ENCODE measurements around the gene HSPB6. TPM values are rescaled to one million over a fixed set of nuclear protein-coding genes. Genes with fewer than 3 reads are reported as not detected.
A peak's percentile ranks its signal among the peaks of the same experiment; 100 is the strongest.

HSPB6 gene
- total RNA-seq, 8 experiments from 2014 or later = 0.14 to 1.8 (median 0.68) TPM

- no peak overlapping the region for H3K4me3 ChIP-seq
- in situ Hi-C loops (cut with MboI; ENCODE audit: low pct_unique_long_range_greater_than_20kb in 2 of 9, low sequenced_read_pairs in 9 of 9, unreplicated experiment in 9 of 9) = no loop called here
- ATAC-seq (replicated peaks in 6 of 8) = no peak
Measured at GRCh38 chr19:35754370-35755130, 2.3 kb downstream of the HSPB6 start.

GRCh38 chr19:35753634-35754369 lies 3.0 kb downstream of the HSPB6 start:
- in situ Hi-C loops (cut with MboI; ENCODE audit: low pct_unique_long_range_greater_than_20kb in 2 of 9, low sequenced_read_pairs in 9 of 9, unreplicated experiment in 9 of 9) = no loop called here
- Histone ChIP-seq H3K27ac (no peak overlapping the region), H3K4me1 (replicated peaks in 1 of 2) (peaks cover 17 to 20% of the 10 kb centered on the region in 2 donors), H3K4me3 (no peak overlapping the region)
- ATAC-seq (replicated peaks in 6 of 8) = no peak
- 80 to 100% (median 100%) methylated on average over 1 to 3 of the region's 20 CpGs; no CpG with 5 or more reads in 7 of the 10 experiments for WGBS, 10 experiments

More at GRCh38 chr19:35754370-35755130, 2.3 kb downstream of the HSPB6 start:
- 80 to 87% methylated on average over 3 to 5 of the region's 13 CpGs; no CpG with 5 or more reads in 8 of the 10 experiments for WGBS, 10 experiments
- H3K4me1 ChIP-seq (replicated peaks in 1 of 2) = peaks cover 16 to 19% of the 10 kb centered on the region in 2 donors
- H3K27ac ChIP-seq = no peak overlapping the region

GRCh38 chr19:35752746-35753350 lies 4.0 kb downstream of the HSPB6 start:
- Histone ChIP-seq H3K27ac (no peak overlapping the region), H3K4me3 (no peak overlapping the region), H3K4me1 (replicated peaks in 1 of 2) (peaks cover 17 to 18% of the 10 kb centered on the region in 2 donors)
- whole genome bisulfite sequencing, 10 experiments = 50 to 100% (median 84%) methylated on average over 1 to 13 of the region's 20 CpGs; no CpG with 5 or more reads in 3 of the 10 experiments
- in situ Hi-C loops (cut with MboI; ENCODE audit: low pct_unique_long_range_greater_than_20kb in 2 of 9, low sequenced_read_pairs in 9 of 9, unreplicated experiment in 9 of 9) = no loop called here
- no peak for ATAC-seq (replicated peaks in 6 of 8)

GRCh38 chr19:35751839-35752745 lies 4.7 kb downstream of the HSPB6 start:
- peaks cover 15 to 16% of the 10 kb centered on the region in 2 donors for H3K4me1 ChIP-seq (replicated peaks in 1 of 2)
- 44 to 100% (median 90%) methylated on average over 1 to 7 of the region's 14 CpGs; no CpG with 5 or more reads in 3 of the 10 experiments for WGBS, 10 experiments
- H3K4me3 ChIP-seq = no peak overlapping the region
- no peak overlapping the region for H3K27ac ChIP-seq
- in situ Hi-C loops (cut with MboI; ENCODE audit: low pct_unique_long_range_greater_than_20kb in 2 of 9, low sequenced_read_pairs in 9 of 9, unreplicated experiment in 9 of 9) = no loop called here
- no peak for ATAC-seq (replicated peaks in 6 of 8)

GRCh38 chr19:35750167-35750566 lies 6.7 kb downstream of the HSPB6 start:
- H3K4me3 ChIP-seq = no peak overlapping the region

GRCh38 chr19:35748106-35749020 lies 8.5 kb downstream of the HSPB6 start, which contains the start of gene LIN37:
Gene LIN37 (plus strand): TSS chr19:35748576. CDS start chr19:35748725, 149 bp downstream.
- peak within 1 kb of the TSS; percentile 62 to 85 (median 80) for H3K4me3 ChIP-seq
- in situ Hi-C loops (cut with MboI; ENCODE audit: low pct_unique_long_range_greater_than_20kb in 2 of 9, low sequenced_read_pairs in 9 of 9, unreplicated experiment in 9 of 9) = no loop called here
- H3K4me1 ChIP-seq (replicated peaks in 1 of 2) = peaks cover 13 to 18% of the 10 kb centered on the region in 2 donors
- WGBS, 10 experiments = 0 to 12% (median 0%) methylated on average over 2 to 22 of the region's 45 CpGs; no CpG with 5 or more reads in 2 of the 10 experiments
- peak within 1 kb of the TSS; percentile 54 to 62 for H3K27ac ChIP-seq
- ATAC-seq (replicated peaks in 6 of 8) = peak; percentile 69 to 82 (median 80)

More at GRCh38 chr19:35750167-35750566, 6.7 kb downstream of the HSPB6 start:
- 40 to 80% (median 80%) methylated on average over 1 of the region's 5 CpGs; no CpG with 5 or more reads in 7 of the 10 experiments for WGBS, 10 experiments
- no peak overlapping the region for H3K27ac ChIP-seq
- in situ Hi-C loops (cut with MboI; ENCODE audit: low pct_unique_long_range_greater_than_20kb in 2 of 9, low sequenced_read_pairs in 9 of 9, unreplicated experiment in 9 of 9) = no loop called here
- no peak for ATAC-seq (replicated peaks in 6 of 8)
- H3K4me1 ChIP-seq (replicated peaks in 1 of 2) = peaks cover 11 to 14% of the 10 kb centered on the region in 2 donors

GRCh38 chr19:35746531-35746930 lies 10.3 kb downstream of the HSPB6 start:
- no peak overlapping the region for H3K27ac ChIP-seq
- peak overlapping the region in 2 of 5 donors; percentile 97 to 99 for H3K4me3 ChIP-seq
- WGBS, 10 experiments = 50 to 86% methylated on average over 1 to 4 of the region's 5 CpGs; no CpG with 5 or more reads in 8 of the 10 experiments
- in situ Hi-C loops (cut with MboI; ENCODE audit: low pct_unique_long_range_greater_than_20kb in 2 of 9, low sequenced_read_pairs in 9 of 9, unreplicated experiment in 9 of 9) = no loop called here
- ATAC-seq (replicated peaks in 6 of 8) = no peak
- H3K4me1 ChIP-seq (replicated peaks in 1 of 2) = peaks cover 15 to 20% of the 10 kb centered on the region in 2 donors

- in situ Hi-C loops (cut with MboI; ENCODE audit: low pct_unique_long_range_greater_than_20kb in 2 of 9, low sequenced_read_pairs in 9 of 9, unreplicated experiment in 9 of 9) = no loop called here
- Histone ChIP-seq H3K4me3 (peak overlapping the region; percentile 97 to 99 (median 98)), H3K4me1 (replicated peaks in 1 of 2) (peaks cover 16 to 22% of the 10 kb centered on the region in 2 donors), H3K27ac (peak overlapping the region; percentile 37 to 63)
- WGBS, 10 experiments = 0 to 60% methylated on average over 1 of the region's 4 CpGs; no CpG with 5 or more reads in 8 of the 10 experiments
- no peak for ATAC-seq (replicated peaks in 6 of 8)
Measured at GRCh38 chr19:35746087-35746462, 10.8 kb downstream of the HSPB6 start.

- ATAC-seq (replicated peaks in 6 of 8) = peak; percentile 40 to 61 (median 54)
- Histone ChIP-seq H3K4me3 (peak within 1 kb of the TSS; percentile 97 to 99 (median 98)), H3K27ac (peak within 1 kb of the TSS; percentile 99 to 100), H3K4me1 (replicated peaks in 1 of 2) (peaks cover 16 to 22% of the 10 kb centered on the region in 2 donors)
- in situ Hi-C loops (cut with MboI; ENCODE audit: low pct_unique_long_range_greater_than_20kb in 2 of 9, low sequenced_read_pairs in 9 of 9, unreplicated experiment in 9 of 9) = no loop called here
- WGBS, 10 experiments = 0 to 7% (median 1%) methylated on average over 1 to 27 of the region's 40 CpGs; no CpG with 5 or more reads in 4 of the 10 experiments
Measured at GRCh38 chr19:35745328-35746086, 11.3 kb downstream of the HSPB6 start, which contains the start of the genes PSENEN and U2AF1L4. Gene PSENEN (plus strand): TSS chr19:35745651. CDS start chr19:35745931, 280 bp downstream. Gene U2AF1L4 (minus strand): TSS chr19:35745418. CDS start chr19:35745391, 27 bp downstream.

- H3K27ac ChIP-seq = peak overlapping the region; percentile 99 to 100
- ATAC-seq (replicated peaks in 6 of 8) = peak; percentile 43 to 56 (median 47)
- in situ Hi-C loops (cut with MboI; ENCODE audit: low pct_unique_long_range_greater_than_20kb in 2 of 9, low sequenced_read_pairs in 9 of 9, unreplicated experiment in 9 of 9) = no loop called here
- peak overlapping the region; percentile 97 to 99 (median 98) for H3K4me3 ChIP-seq
- 0 to 2% (median 0%) methylated on average over 1 to 13 of the region's 41 CpGs; no CpG with 5 or more reads in 1 of the 10 experiments for WGBS, 10 experiments
- H3K4me1 ChIP-seq (replicated peaks in 1 of 2) = peaks cover 16 to 20% of the 10 kb centered on the region in 2 donors
Measured at GRCh38 chr19:35744430-35745327, 12.2 kb downstream of the HSPB6 start.
